Neural cell (in vitro differentiated cells): ENCODE data around the gene FANCC. TPM values are rescaled to one million over a fixed set of nuclear protein-coding genes. Genes with fewer than 3 reads are reported as not detected.

ENCODE experiments used
- H2AFZ ChIP-seq: fragments of 200-600, 300-800 bp; sonication (generic), shearing (Covaris generic); 2 replicates; pipeline ENCODE4 v1.6.0; 2014; ENCODE audit warnings: low read depth, mild to moderate bottlenecking, antibody characterized with exemption, low read length, moderate library complexity
- H3F3A ChIP-seq: fragments of 200-600 bp; shearing (Covaris generic); 2 replicates; pipeline ENCODE4 v1.6.1; 2016; ENCODE audit warnings: mild to moderate bottlenecking, moderate library complexity, mixed read lengths, antibody characterized with exemption, low read length; ENCODE audit not compliant: insufficient read depth, poor library complexity, severe bottlenecking
- H3K27ac ChIP-seq: fragments of 200-600, 300-800 bp; sonication (generic), shearing (Covaris generic); 2 replicates; pipeline ENCODE4 v1.5.1; 2014; ENCODE audit warnings: mild to moderate bottlenecking, low read length, moderate library complexity
- H3K27me3 ChIP-seq: fragments of 300-800, 200-600 bp; sonication (generic), shearing (Covaris generic); 2 replicates; pipeline ENCODE4 v1.6.0; 2014; ENCODE audit warnings: mild to moderate bottlenecking, low read depth, low read length, moderate library complexity; ENCODE audit not compliant: insufficient read depth
- H3K36me3 ChIP-seq: fragments of 300-800, 200-600 bp; sonication (generic), shearing (Covaris generic); 2 replicates; pipeline ENCODE4 v1.5.1; 2014; ENCODE audit warnings: mild to moderate bottlenecking, antibody characterized with exemption, low read length, moderate library complexity; ENCODE audit not compliant: insufficient read depth
- H3K4me2 ChIP-seq: fragments of 300-800, 200-600 bp; sonication (generic), shearing (Covaris generic); 2 replicates; pipeline ENCODE4 v1.6.0; 2014; ENCODE audit warnings: mild to moderate bottlenecking, low read length
- H3K4me3 ChIP-seq: fragments of 300-800, 200-600 bp; sonication (generic), shearing (Covaris generic); 2 replicates; pipeline ENCODE4 v1.5.1; 2014; ENCODE audit warnings: mild to moderate bottlenecking, low read length, moderate library complexity
- H3K79me2 ChIP-seq: fragments of 200-600 bp; shearing (Covaris generic); replicated peaks from 2 replicates; pipeline ENCODE4 v1.6.0; 2014; ENCODE audit warnings: mild to moderate bottlenecking, low read length, moderate library complexity; ENCODE audit not compliant: insufficient read depth
- H3K9ac ChIP-seq: fragments of 300-800, 200-600 bp; sonication (generic), shearing (Covaris generic); 2 replicates; pipeline ENCODE4 v1.6.1; 2016; ENCODE audit warnings: mild to moderate bottlenecking, low read length, mixed read lengths
- H3K9me2 ChIP-seq: fragments of 200-600 bp; shearing (Covaris generic); 2 replicates; pipeline ENCODE4 v1.6.1; 2016; ENCODE audit warnings: mild to moderate bottlenecking, low read length, mixed read lengths; ENCODE audit not compliant: insufficient read depth
- H3K9me3 ChIP-seq: fragments of 200-600, 300-800 bp; sonication (generic), shearing (Covaris generic); 2 replicates; pipeline ENCODE4 v1.6.1; 2016; ENCODE audit warnings: mild to moderate bottlenecking, mixed run types, low read length, moderate library complexity, mixed read lengths
- H4K20me1 ChIP-seq: fragments of 200-600 bp; shearing (Covaris generic); 2 replicates; pipeline ENCODE4 v1.6.1; 2016; ENCODE audit warnings: mild to moderate bottlenecking, mixed run types; ENCODE audit not compliant: insufficient read depth
- CTCF ChIP-seq: fragments of 450-650 bp; IDR thresholded peaks from 2 replicates; pipeline ENCODE4 v1.5.1; 2014; ENCODE audit warnings: antibody characterized with exemption, mild to moderate bottlenecking, moderate library complexity; ENCODE audit not compliant: poor library complexity, severe bottlenecking
- EP300 ChIP-seq: fragments of 450-650 bp; conservative IDR thresholded peaks from 2 replicates; pipeline ENCODE4 v1.6.1; 2014; ENCODE audit warnings: antibody characterized with exemption, mild to moderate bottlenecking, moderate library complexity; ENCODE audit not compliant: poor library complexity, severe bottlenecking
- EZH2 ChIP-seq: fragments of 200-600, 300-800 bp; shearing (Covaris generic), sonication (generic); IDR thresholded peaks from 2 replicates; pipeline ENCODE4 v1.6.1; 2014; ENCODE audit warnings: antibody characterized with exemption, low read length, borderline replicate concordance, mild to moderate bottlenecking; ENCODE audit not compliant: insufficient read depth, poor library complexity, severe bottlenecking
- MXI1 ChIP-seq: fragments of 450-650 bp; conservative IDR thresholded peaks from 2 replicates; pipeline ENCODE4 v1.6.1; 2014; ENCODE audit warnings: antibody characterized with exemption, mild to moderate bottlenecking; ENCODE audit not compliant: poor library complexity, severe bottlenecking
- POLR2AphosphoS5 ChIP-seq: IDR thresholded peaks from 2 replicates; pipeline ENCODE4 v1.6.1; 2012
- RAD21 ChIP-seq: fragments of 450-650 bp; conservative IDR thresholded peaks from 2 replicates; pipeline ENCODE4 v1.6.1; 2014; ENCODE audit warnings: antibody characterized with exemption, mild to moderate bottlenecking, moderate library complexity
- SMC3 ChIP-seq: fragments of 450-650 bp; conservative IDR thresholded peaks from 2 replicates; pipeline ENCODE4 v1.6.1; 2014; ENCODE audit warnings: antibody characterized with exemption, mild to moderate bottlenecking, moderate library complexity; ENCODE audit not compliant: poor library complexity
- TAF1 ChIP-seq: IDR thresholded peaks from 2 replicates; pipeline ENCODE4 v1.6.1; 2012; ENCODE audit warnings: low read depth
- polyA plus RNA-seq: library from polyadenylated mRNA; depleted of rRNA; stranded (reverse); fragments of >200 nt; gene quantifications from 2 replicates; pipeline ENCODE4 v1.2.3, GENCODE V29; 2014
- TF ChIP-seq, protein P1 (sequence below): IDR thresholded peaks from 2 replicates; pipeline ENCODE4 v1.6.1; 2012; ENCODE audit warnings: borderline replicate concordance

FANCC gene
- polyA plus RNA-seq, 1 donor from 2014 or later = 9.7 TPM

DNA sequence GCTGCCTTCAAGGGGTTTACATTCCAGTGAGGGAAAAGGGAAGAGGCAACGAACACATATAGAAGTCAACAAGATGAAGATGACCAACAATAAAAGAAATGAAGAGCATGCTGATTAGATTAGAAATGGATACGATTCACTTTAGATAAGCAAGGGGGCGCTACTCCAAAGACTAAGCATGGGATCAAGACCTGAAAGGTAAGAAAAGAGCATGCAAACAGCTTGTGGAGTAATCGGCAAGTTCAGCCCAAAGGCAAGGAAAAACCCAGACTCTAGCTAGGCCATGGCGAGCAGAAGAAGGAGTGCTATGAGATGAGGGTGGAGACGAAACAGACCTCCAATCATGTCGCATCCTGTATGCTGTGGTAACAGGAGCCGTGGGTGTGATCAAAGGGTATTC, 124.4 kb downstream of the FANCC start:
- Histone ChIP-seq H3K79me2 (no peaks in the 10 kb centered on the region), H3K4me3 (no peak overlapping the region), H3K27ac (no peak overlapping the region), H3K36me3 (no peaks in the 10 kb centered on the region), H3K9me3 (no peaks in the 10 kb centered on the region), H2AFZ (no peak overlapping the region), H3F3A (no peaks in the 10 kb centered on the region), H3K9me2 (no peaks in the 10 kb centered on the region), H4K20me1 (no peaks in the 10 kb centered on the region), H3K27me3 (no peaks in the 10 kb centered on the region), H3K9ac (no peak overlapping the region), H3K4me2 (no peak overlapping the region)
- TF ChIP-seq RAD21 = no peak
- TF ChIP-seq EP300 = no peak
- no peak for TF ChIP-seq EZH2
- no peak for TF ChIP-seq TAF1
- no peak for TF ChIP-seq SMC3
- TF ChIP-seq, protein P1, sequence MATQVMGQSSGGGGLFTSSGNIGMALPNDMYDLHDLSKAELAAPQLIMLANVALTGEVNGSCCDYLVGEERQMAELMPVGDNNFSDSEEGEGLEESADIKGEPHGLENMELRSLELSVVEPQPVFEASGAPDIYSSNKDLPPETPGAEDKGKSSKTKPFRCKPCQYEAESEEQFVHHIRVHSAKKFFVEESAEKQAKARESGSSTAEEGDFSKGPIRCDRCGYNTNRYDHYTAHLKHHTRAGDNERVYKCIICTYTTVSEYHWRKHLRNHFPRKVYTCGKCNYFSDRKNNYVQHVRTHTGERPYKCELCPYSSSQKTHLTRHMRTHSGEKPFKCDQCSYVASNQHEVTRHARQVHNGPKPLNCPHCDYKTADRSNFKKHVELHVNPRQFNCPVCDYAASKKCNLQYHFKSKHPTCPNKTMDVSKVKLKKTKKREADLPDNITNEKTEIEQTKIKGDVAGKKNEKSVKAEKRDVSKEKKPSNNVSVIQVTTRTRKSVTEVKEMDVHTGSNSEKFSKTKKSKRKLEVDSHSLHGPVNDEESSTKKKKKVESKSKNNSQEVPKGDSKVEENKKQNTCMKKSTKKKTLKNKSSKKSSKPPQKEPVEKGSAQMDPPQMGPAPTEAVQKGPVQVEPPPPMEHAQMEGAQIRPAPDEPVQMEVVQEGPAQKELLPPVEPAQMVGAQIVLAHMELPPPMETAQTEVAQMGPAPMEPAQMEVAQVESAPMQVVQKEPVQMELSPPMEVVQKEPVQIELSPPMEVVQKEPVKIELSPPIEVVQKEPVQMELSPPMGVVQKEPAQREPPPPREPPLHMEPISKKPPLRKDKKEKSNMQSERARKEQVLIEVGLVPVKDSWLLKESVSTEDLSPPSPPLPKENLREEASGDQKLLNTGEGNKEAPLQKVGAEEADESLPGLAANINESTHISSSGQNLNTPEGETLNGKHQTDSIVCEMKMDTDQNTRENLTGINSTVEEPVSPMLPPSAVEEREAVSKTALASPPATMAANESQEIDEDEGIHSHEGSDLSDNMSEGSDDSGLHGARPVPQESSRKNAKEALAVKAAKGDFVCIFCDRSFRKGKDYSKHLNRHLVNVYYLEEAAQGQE = no peak

DNA sequence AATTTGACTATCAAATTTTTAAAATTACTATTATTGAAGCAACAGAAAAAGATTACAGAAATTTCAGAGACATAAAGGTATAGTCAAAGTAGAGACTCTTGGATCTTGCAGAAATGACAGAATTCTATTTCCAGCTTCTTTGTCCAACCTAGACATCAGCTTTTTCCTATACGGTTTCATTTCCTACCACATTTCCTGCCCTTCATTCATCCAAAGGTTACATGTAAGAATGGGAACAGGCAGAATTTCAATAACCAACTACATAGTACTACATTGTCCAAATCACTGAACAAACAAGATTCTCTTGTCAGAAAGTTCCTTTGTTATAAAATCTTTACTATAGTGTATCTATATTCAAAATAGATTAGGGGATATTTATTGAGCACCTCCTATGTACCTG, 124.9 kb downstream of the FANCC start:
- Histone ChIP-seq H3K9me3 (no peaks in the 10 kb centered on the region), H3K9ac (no peak overlapping the region), H3K27ac (no peak overlapping the region), H3F3A (no peaks in the 10 kb centered on the region), H3K9me2 (no peaks in the 10 kb centered on the region), H3K4me3 (no peak overlapping the region), H2AFZ (no peak overlapping the region), H4K20me1 (no peaks in the 10 kb centered on the region), H3K36me3 (no peaks in the 10 kb centered on the region), H3K4me2 (no peak overlapping the region), H3K79me2 (no peaks in the 10 kb centered on the region), H3K27me3 (no peaks in the 10 kb centered on the region)
- TF ChIP-seq EZH2 (no peak), MXI1 (no peak), TAF1 (no peak), RAD21 (no peak), EP300 (no peak), CTCF (no peak), POLR2AphosphoS5 (no peak), SMC3 (no peak)
- TF ChIP-seq, protein P1 = no peak
